K562 (cell line): ENCODE measurements around the gene STK31. TPM values are rescaled to one million over a fixed set of nuclear protein-coding genes. Genes with fewer than 3 reads are reported as not detected.

Experiments
- ATAC-seq: fragments of 200-7000 bp; cut with Tn5 transposase; 3 replicates; pipeline ENCODE4 v1.9.1; 2020; ENCODE audit warnings: moderate library complexity
- BruUV-seq: library from RNA; stranded (reverse); fragments of 400-500 nt; replicated peaks from 2 replicates; lab custom pipeline; 2021; lab: Mats Ljungman, UMichigan
- CTCF ChIA-PET: fragments of 300-600 bp; formaldehyde crosslinking; extraction: SDS; loops from one replicate; lab custom pipeline; 2021; ENCODE audit warnings: low intra/inter-chr PET ratio; lab: Yijun Ruan, JAX
- POLR2A ChIA-PET: fragments of 300-600, 350-650 bp; sonication (Branson Sonifier 250); formaldehyde crosslinking; extraction: SDS; loops from one replicate; lab custom pipeline; 2021; ENCODE audit warnings: antibody characterized with exemption, inconsistent platforms; lab: Yijun Ruan, JAX
- DNase-seq, 4 experiments: peaks; one replicate each; pipeline versions ENCODE4 v3.0.0 to v3.0.0-alpha.2; 2011 to 2018; ENCODE audit warnings: low spot score in 3 of 4, mixed read lengths in 3 of 4; ENCODE audit errors: extremely low read depth in 1 of 4
- FAIRE-seq: peaks from 2 replicates; lab custom pipeline; 2011; peaks lifted over from hg19 to GRCh38; lab: Jason Lieb, UNC
- H2AFZ ChIP-seq: 2 replicates; pipeline ENCODE4 v1.6.0; 2011; ENCODE audit warnings: low read depth, low read length, control low read depth, inconsistent platforms
- H3K27ac ChIP-seq: fragments of 200-600 bp; 3 replicates; pipeline ENCODE4 v1.8.0; 2011; ENCODE audit warnings: low read depth, mild to moderate bottlenecking, control low read depth, inconsistent platforms, low read length, moderate library complexity, mixed read lengths; ENCODE audit errors: extremely low read depth
- H3K27me3 ChIP-seq, 2 experiments: fragments of 300-600 bp in 1 of 2; 2 replicates in 1 of 2; 3 replicates in 1 of 2; pipeline versions ENCODE4 v1.6.0 to v1.8.0; 2011; ENCODE audit warnings: inconsistent platforms in 2 of 2, low read length in 2 of 2, mild to moderate bottlenecking in 1 of 2, mixed read lengths in 1 of 2, moderate library complexity in 1 of 2; ENCODE audit not compliant: control insufficient read depth in 2 of 2, insufficient read depth in 2 of 2
- H3K36me3 ChIP-seq: fragments of 300-600 bp; 3 replicates; pipeline ENCODE4 v1.8.0; 2011; ENCODE audit warnings: mild to moderate bottlenecking, low read length, inconsistent platforms; ENCODE audit not compliant: control insufficient read depth, insufficient read depth
- H3K4me1 ChIP-seq, 2 experiments: fragments of 200-600 bp in 1 of 2; replicated peaks in 1 of 2; 2 replicates in 1 of 2; 3 replicates in 1 of 2; pipeline versions ENCODE4 v1.5.1 to v1.8.0; 2011; ENCODE audit warnings: inconsistent platforms in 2 of 2, low read length in 2 of 2, mild to moderate bottlenecking in 1 of 2, mixed read lengths in 1 of 2, moderate library complexity in 1 of 2; ENCODE audit not compliant: control insufficient read depth in 2 of 2, insufficient read depth in 2 of 2
- H3K4me2 ChIP-seq: 2 replicates; pipeline ENCODE4 v1.6.1; 2011; ENCODE audit warnings: low read length, control low read depth, inconsistent platforms, mixed read lengths; ENCODE audit not compliant: insufficient read depth
- H3K4me3 ChIP-seq: fragments of 200-600 bp; sonication (generic), shearing (Covaris generic); 2 replicates; pipeline ENCODE4 v1.5.1; 2016; ENCODE audit warnings: control low read depth, inconsistent platforms
- H3K79me2 ChIP-seq: fragments of 200-600 bp; 3 replicates; pipeline ENCODE4 v1.8.0; 2011; ENCODE audit warnings: low read length, inconsistent platforms; ENCODE audit not compliant: control insufficient read depth, insufficient read depth
- H3K9ac ChIP-seq, 2 experiments: 2 replicates each; pipeline versions ENCODE4 v1.6.0 to v1.6.1; 2011; ENCODE audit warnings: low read depth in 2 of 2, low read length in 2 of 2, control low read depth in 1 of 2, inconsistent platforms in 1 of 2, mild to moderate bottlenecking in 1 of 2, mixed read lengths in 1 of 2; ENCODE audit not compliant: insufficient read depth in 1 of 2
- H3K9me1 ChIP-seq: one replicate; pipeline ENCODE4 v1.6.0; 2011; ENCODE audit warnings: inconsistent platforms, mild to moderate bottlenecking, low read length, moderate library complexity; ENCODE audit not compliant: control insufficient read depth, insufficient read depth
- H3K9me3 ChIP-seq: replicated peaks from 2 replicates; pipeline ENCODE4 v1.5.1; 2011; ENCODE audit warnings: low read depth, low read length, inconsistent platforms; ENCODE audit not compliant: control insufficient read depth, insufficient read depth
- H4K20me1 ChIP-seq: replicated peaks from 2 replicates; pipeline ENCODE4 v1.6.1; 2011; ENCODE audit warnings: low read length, inconsistent platforms, mixed read lengths; ENCODE audit not compliant: control insufficient read depth, insufficient read depth
- ASH1L ChIP-seq: fragments of 450-650 bp; IDR thresholded peaks from 2 replicates; pipeline ENCODE4 v1.6.1; 2018; ENCODE audit warnings: borderline replicate concordance, mild to moderate bottlenecking, low read depth; ENCODE audit not compliant: partially characterized antibody
- CTBP1 ChIP-seq: fragments of 450-650 bp; IDR thresholded peaks from 2 replicates; pipeline ENCODE4 v1.6.1; 2016; ENCODE audit warnings: borderline replicate concordance
- DEAF1 ChIP-seq: fragments of 450-650 bp; formaldehyde crosslinking; IDR thresholded peaks from 2 replicates; pipeline ENCODE4 v1.4.0; 2020; ENCODE audit warnings: mild to moderate bottlenecking, moderate library complexity
- PHF21A ChIP-seq: fragments of 450-650 bp; IDR thresholded peaks from 2 replicates; pipeline ENCODE4 v1.6.1; 2017; ENCODE audit warnings: low read depth, borderline replicate concordance
- ZKSCAN3 ChIP-seq: fragments of 250-450 bp; sonication (Bioruptor Pico); IDR thresholded peaks from 2 replicates; pipeline ENCODE4 v1.4.0; 2020
- WGBS: fragments of 100-300 bp; shearing (Covaris generic); methylation state at CpG from one replicate; pipeline ENCODE4 v1.1.6; 2016; ENCODE audit warnings: low coverage, mixed read lengths; ENCODE audit not compliant: insufficient coverage; ENCODE audit errors: missing lambda C conversion rate; 5-methylcytosine and 5-hydroxymethylcytosine counted together
- in situ Hi-C: fragments of 300-500 bp; cut with MboI; formaldehyde crosslinking; loops from 4 replicates; pipeline ENCODE4 v1.15.0; 2018; ENCODE audit warnings: inconsistent platforms, mixed read lengths
- intact Hi-C: fragments of 100-400 bp; cut with micrococcal nuclease; formaldehyde crosslinking; loops from 2 replicates; pipeline ENCODE4 v1.14.2; 2022
- polyA plus RNA-seq, 8 experiments: library from polyadenylated mRNA; depleted of rRNA in 4 of 8; stranded (reverse) in 5 of 8; unstranded in 3 of 8; fragments of >200 nt; fragmentation: Nextera tagmentation in 2 of 8; fragmentation: Illumina TruSeq in 1 of 8; extraction: Ambion mirVana in 2 of 8; extraction: Trizol in 1 of 8; gene quantifications; 2 replicates each; pipeline versions ENCODE4 v1.2.1 to v1.2.3, GENCODE V29; 2011 to 2014; ENCODE audit warnings: inconsistent platforms in 1 of 8, missing spikeins in 1 of 8
- total RNA-seq, 7 experiments: library from RNA; depleted of rRNA in 6 of 7; stranded (reverse); fragments of >200 nt in 6 of 7; fragmentation: Illumina TruSeq in 2 of 7; extraction: Trizol in 2 of 7; gene quantifications; 2 replicates each; pipeline versions ENCODE4 v1.2.1 to v1.2.3, GENCODE V29; 2011 to 2021; ENCODE audit warnings: low replicate concordance in 1 of 7

STK31 gene
- total and polyA plus RNA-seq, 9 of the 15 experiments (the other 6 are each of a cell fraction or from before 2014, with no cell fraction given), result 0.09 to 1.2 (median 0.26) TPM

DNA sequence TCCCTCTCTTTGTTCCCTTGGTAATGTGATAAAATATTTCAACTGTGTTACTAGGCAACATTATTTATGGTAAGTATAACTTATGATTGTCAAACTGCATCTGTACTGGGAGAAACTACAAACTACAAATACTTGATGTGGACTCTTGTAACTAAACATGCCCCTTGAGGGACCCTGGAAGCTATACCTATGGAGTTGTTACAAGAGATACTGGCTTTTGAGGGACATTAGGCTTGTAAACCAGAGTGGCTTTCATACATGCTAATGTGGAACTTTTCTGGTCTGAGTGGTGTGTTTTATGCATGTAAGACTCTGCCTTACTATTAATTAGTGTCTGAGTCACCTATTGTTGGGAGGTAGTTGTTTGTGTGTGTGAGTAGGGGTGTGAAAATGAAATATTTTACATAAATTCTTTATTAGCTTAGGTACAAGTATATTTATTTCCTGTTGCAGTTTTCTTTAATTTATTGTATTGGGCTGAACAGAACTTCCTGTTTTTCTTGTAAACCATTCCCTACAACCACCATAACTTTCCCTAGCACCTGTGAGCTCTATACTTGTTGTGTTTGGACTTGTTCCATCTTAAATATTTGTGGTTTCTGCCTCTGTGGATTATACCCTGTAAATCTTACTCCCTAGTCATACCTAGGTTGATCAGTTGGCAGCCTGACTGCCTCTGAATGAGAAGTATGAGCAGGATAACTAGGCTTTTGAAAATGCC is 49.8 kb downstream of the STK31 start (continued):
- TF ChIP-seq DEAF1 (CRISPR knock-in tag), result no peak
- TF ChIP-seq CTBP1, result peak; percentile 67; the same call in 1 of the 2 replicates
- TF ChIP-seq, all 486 proteins: peak for 21

DNA sequence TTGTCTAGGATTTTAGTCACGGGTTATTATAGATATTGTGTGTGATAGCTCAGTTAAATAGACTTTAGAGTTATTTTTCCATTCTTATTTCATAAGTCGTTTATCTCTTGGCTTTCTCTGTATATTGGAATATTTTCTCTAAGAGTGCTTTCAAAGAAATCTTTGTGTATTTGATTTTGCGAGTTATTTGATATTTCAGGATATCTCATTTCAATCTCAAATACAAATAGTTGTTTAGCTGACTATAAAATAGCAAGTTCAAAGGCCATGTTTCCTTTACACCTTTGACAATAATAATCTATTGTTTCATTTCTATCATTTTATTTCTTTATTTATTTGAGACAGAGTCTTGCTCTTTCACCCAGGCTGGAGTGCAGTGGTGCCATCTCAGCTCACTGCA is 55.9 kb downstream of the STK31 start:
- no peak overlapping the region for H2AFZ ChIP-seq
- WGBS, result 8% methylated on average over 3 of the region's 3 CpGs
- DNase-seq (no peak), FAIRE-seq (no peak), ATAC-seq (no peak)
- H3K9ac ChIP-seq, result no peak overlapping the region
- H3K4me1 ChIP-seq, result peaks cover 0 to 4% of the 10 kb centered on the region in 2 experiments; a peak in 1 of 5 replicates
- CTCF ChIA-PET, result no interaction called here
- in situ Hi-C loops (no loop called here), intact Hi-C loops (no loop called here)
- H3K27me3 ChIP-seq, result no peaks in the 10 kb centered on the region; a peak in 1 of 5 replicates
- POLR2A ChIA-PET, result no interaction called here
- H3K9me1 ChIP-seq, result no peaks in the 10 kb centered on the region
- no peaks in the 10 kb centered on the region for H3K36me3 ChIP-seq
- H3K4me3 ChIP-seq, result no peak overlapping the region
- TF ChIP-seq ZKSCAN3 (CRISPR knock-in tag) (no peak), ASH1L (no peak), PHF21A (no peak)
- no peaks in the 10 kb centered on the region for H4K20me1 ChIP-seq
- no peaks in the 10 kb centered on the region for H3K79me2 ChIP-seq
- no peak overlapping the region for H3K27ac ChIP-seq
- no TSS peak for BruUV-seq
- H3K9me3 ChIP-seq, result no peaks in the 10 kb centered on the region
- H3K4me2 ChIP-seq, result no peak overlapping the region
